ENCODE measurements around the gene HYDIN. TPM values are rescaled to one million over a fixed set of nuclear protein-coding genes. Genes with fewer than 3 reads are reported as not detected.

The HYDIN gene
- total and polyA plus RNA-seq, 2 experiments from 2014 or later: 3.1 to 7.7 TPM

GRCh38 chr16:70784692-70785555 lies 445.6 kb downstream of the HYDIN start:
- no peak overlapping the region for H3K4me3 ChIP-seq
- no peak for ATAC-seq
- Mint-ChIP-seq H3K9me3 (no peaks in the 10 kb centered on the region; the same call in 2 of the 3 replicates), H3K36me3 (ENCODE audit: low read depth) (peaks cover 55% of the 10 kb centered on the region), H3K27me3 (ENCODE audit: insufficient read depth, low read depth, poor library complexity) (peaks cover 19% of the 10 kb centered on the region), H3K27ac (no peak overlapping the region), H3K4me1 (peaks cover 9% of the 10 kb centered on the region; the same call in 2 of the 3 replicates), H3K4me3 (no peak overlapping the region)
- H3F3A ChIP-seq (replicated peaks; ENCODE audit: low read depth): no peaks in the 10 kb centered on the region
- no peak overlapping the region for H2AFZ ChIP-seq
- no peak overlapping the region for H3K27ac ChIP-seq (ENCODE audit: low read depth)
- H3K27me3 ChIP-seq (ENCODE audit: insufficient read depth): no peaks in the 10 kb centered on the region
- H3K4me2 ChIP-seq: no peak overlapping the region
- no peaks in the 10 kb centered on the region for H3K9me2 ChIP-seq (ENCODE audit: insufficient read depth)
- no peak for TF ChIP-seq NANOG (IDR thresholded peaks at IDR 0.05; ENCODE audit: borderline replicate concordance)
- TF ChIP-seq, protein P1, sequence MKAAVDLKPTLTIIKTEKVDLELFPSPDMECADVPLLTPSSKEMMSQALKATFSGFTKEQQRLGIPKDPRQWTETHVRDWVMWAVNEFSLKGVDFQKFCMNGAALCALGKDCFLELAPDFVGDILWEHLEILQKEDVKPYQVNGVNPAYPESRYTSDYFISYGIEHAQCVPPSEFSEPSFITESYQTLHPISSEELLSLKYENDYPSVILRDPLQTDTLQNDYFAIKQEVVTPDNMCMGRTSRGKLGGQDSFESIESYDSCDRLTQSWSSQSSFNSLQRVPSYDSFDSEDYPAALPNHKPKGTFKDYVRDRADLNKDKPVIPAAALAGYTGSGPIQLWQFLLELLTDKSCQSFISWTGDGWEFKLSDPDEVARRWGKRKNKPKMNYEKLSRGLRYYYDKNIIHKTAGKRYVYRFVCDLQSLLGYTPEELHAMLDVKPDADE (IDR thresholded peaks at IDR 0.05): no peak
- TF ChIP-seq, protein P2, sequence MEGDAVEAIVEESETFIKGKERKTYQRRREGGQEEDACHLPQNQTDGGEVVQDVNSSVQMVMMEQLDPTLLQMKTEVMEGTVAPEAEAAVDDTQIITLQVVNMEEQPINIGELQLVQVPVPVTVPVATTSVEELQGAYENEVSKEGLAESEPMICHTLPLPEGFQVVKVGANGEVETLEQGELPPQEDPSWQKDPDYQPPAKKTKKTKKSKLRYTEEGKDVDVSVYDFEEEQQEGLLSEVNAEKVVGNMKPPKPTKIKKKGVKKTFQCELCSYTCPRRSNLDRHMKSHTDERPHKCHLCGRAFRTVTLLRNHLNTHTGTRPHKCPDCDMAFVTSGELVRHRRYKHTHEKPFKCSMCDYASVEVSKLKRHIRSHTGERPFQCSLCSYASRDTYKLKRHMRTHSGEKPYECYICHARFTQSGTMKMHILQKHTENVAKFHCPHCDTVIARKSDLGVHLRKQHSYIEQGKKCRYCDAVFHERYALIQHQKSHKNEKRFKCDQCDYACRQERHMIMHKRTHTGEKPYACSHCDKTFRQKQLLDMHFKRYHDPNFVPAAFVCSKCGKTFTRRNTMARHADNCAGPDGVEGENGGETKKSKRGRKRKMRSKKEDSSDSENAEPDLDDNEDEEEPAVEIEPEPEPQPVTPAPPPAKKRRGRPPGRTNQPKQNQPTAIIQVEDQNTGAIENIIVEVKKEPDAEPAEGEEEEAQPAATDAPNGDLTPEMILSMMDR (conservative IDR thresholded peaks at IDR 0.05; ENCODE audit: low read depth in 2 of 2): no peak
- TF ChIP-seq ZNF114 (CRISPR knock-in tag; IDR thresholded peaks at IDR 0.05): no peak
- no peak for TF ChIP-seq STAT1 (IDR thresholded peaks at IDR 0.05; ENCODE audit: unreplicated experiment)
- TF ChIP-seq EZH2phosphoT487 (IDR thresholded peaks at IDR 0.05; ENCODE audit: unreplicated experiment): no peak
- TF ChIP-seq ZNF331 (CRISPR knock-in tag; IDR thresholded peaks at IDR 0.05; ENCODE audit: low read depth): no peak
- TF ChIP-seq CREB1 (CRISPR knock-in tag; IDR thresholded peaks at IDR 0.05; ENCODE audit: low read depth): no peak
- TF ChIP-seq, protein P3, sequence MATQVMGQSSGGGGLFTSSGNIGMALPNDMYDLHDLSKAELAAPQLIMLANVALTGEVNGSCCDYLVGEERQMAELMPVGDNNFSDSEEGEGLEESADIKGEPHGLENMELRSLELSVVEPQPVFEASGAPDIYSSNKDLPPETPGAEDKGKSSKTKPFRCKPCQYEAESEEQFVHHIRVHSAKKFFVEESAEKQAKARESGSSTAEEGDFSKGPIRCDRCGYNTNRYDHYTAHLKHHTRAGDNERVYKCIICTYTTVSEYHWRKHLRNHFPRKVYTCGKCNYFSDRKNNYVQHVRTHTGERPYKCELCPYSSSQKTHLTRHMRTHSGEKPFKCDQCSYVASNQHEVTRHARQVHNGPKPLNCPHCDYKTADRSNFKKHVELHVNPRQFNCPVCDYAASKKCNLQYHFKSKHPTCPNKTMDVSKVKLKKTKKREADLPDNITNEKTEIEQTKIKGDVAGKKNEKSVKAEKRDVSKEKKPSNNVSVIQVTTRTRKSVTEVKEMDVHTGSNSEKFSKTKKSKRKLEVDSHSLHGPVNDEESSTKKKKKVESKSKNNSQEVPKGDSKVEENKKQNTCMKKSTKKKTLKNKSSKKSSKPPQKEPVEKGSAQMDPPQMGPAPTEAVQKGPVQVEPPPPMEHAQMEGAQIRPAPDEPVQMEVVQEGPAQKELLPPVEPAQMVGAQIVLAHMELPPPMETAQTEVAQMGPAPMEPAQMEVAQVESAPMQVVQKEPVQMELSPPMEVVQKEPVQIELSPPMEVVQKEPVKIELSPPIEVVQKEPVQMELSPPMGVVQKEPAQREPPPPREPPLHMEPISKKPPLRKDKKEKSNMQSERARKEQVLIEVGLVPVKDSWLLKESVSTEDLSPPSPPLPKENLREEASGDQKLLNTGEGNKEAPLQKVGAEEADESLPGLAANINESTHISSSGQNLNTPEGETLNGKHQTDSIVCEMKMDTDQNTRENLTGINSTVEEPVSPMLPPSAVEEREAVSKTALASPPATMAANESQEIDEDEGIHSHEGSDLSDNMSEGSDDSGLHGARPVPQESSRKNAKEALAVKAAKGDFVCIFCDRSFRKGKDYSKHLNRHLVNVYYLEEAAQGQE (IDR thresholded peaks at IDR 0.05; ENCODE audit: unreplicated experiment): no peak
- no peak for TF ChIP-seq EZH2 (IDR thresholded peaks at IDR 0.05; ENCODE audit: low read depth, unreplicated experiment)
- TF ChIP-seq JUNB (IDR thresholded peaks at IDR 0.05; ENCODE audit: unreplicated experiment): no peak
- no peak for DNase-seq (ENCODE audit: low spot score)
- H3K79me2 ChIP-seq (replicated peaks; ENCODE audit: insufficient read depth): peaks cover 5% of the 10 kb centered on the region
- H3K36me3 ChIP-seq (ENCODE audit: insufficient read depth): peaks cover 18% of the 10 kb centered on the region; the same call in 1 of the 2 replicates
- peaks cover 15% of the 10 kb centered on the region for H4K20me1 ChIP-seq (replicated peaks; ENCODE audit: insufficient read depth)
- H3K4me1 ChIP-seq (ENCODE audit: insufficient read depth): no peaks in the 10 kb centered on the region

All from GM23338 (cell line).